CD4-positive, CD25-positive, alpha-beta regulatory T cell (primary cell): ENCODE results near the gene FBXL15. TPM values are rescaled to one million over a fixed set of nuclear protein-coding genes. Genes with fewer than 3 reads are reported as not detected.

ENCODE experiments used
- ATAC-seq, 2 donors: fragments of 150-1000 bp; cut with Tn5 transposase; one replicate each; pipeline ENCODE4 v1.10.0; 2021; ENCODE audit warnings: low read depth in 2 of 2, moderate number of reproducible peaks in 2 of 2, moderate library complexity in 1 of 2
- DNase-seq, 3 donors: peaks; one replicate each; pipeline versions ENCODE4 v3.0.0 to v3.0.0-alpha.2; 2012 to 2022; ENCODE audit warnings: mixed read lengths in 1 of 3
- H3K27ac ChIP-seq: one replicate; pipeline ENCODE4 v1.7.0; 2013; ENCODE audit warnings: mild to moderate bottlenecking, low read length; ENCODE audit not compliant: insufficient read depth, poor library complexity, severe bottlenecking
- H3K27me3 ChIP-seq: one replicate; pipeline ENCODE4 v1.7.0; 2013; ENCODE audit warnings: low read length; ENCODE audit not compliant: control insufficient read depth, insufficient read depth
- H3K36me3 ChIP-seq: one replicate; pipeline ENCODE4 v1.7.0; 2013; ENCODE audit warnings: mild to moderate bottlenecking, low read length, moderate library complexity; ENCODE audit not compliant: control insufficient read depth, insufficient read depth
- H3K4me1 ChIP-seq: 2 replicates; pipeline ENCODE4 v1.7.0; 2013; ENCODE audit warnings: mild to moderate bottlenecking, low read length; ENCODE audit not compliant: insufficient read depth, control insufficient read depth, poor library complexity, severe bottlenecking
- H3K4me3 ChIP-seq: one replicate; pipeline ENCODE4 v1.7.0; 2013; ENCODE audit warnings: low read depth, mild to moderate bottlenecking, low read length, moderate library complexity
- H3K9me3 ChIP-seq, 2 experiments: 1 replicate in 1 of 2; 2 replicates in 1 of 2; pipeline ENCODE4 v1.7.0; 2013; ENCODE audit warnings: low read length in 2 of 2, mild to moderate bottlenecking in 1 of 2, moderate library complexity in 1 of 2; ENCODE audit not compliant: control insufficient read depth in 2 of 2
- H3K27ac Mint-ChIP-seq, 3 donors: one replicate each; pipeline ENCODE4 v1.8.0; 2020 to 2022; ENCODE audit warnings: mild to moderate bottlenecking in 3 of 3, mixed read lengths in 3 of 3, moderate library complexity in 2 of 3
- H3K27me3 Mint-ChIP-seq: one replicate; pipeline ENCODE4 v1.8.0; 2022; ENCODE audit warnings: mild to moderate bottlenecking, mixed read lengths
- H3K36me3 Mint-ChIP-seq: one replicate; pipeline ENCODE4 v1.8.0; 2020; ENCODE audit warnings: mixed read lengths
- H3K4me1 Mint-ChIP-seq, 4 donors: one replicate each; pipeline ENCODE4 v1.8.0; 2020 to 2022; ENCODE audit warnings: mixed read lengths in 4 of 4, mild to moderate bottlenecking in 1 of 4
- H3K4me3 Mint-ChIP-seq, 4 donors: one replicate each; pipeline ENCODE4 v1.8.0; 2020 to 2022; ENCODE audit warnings: mild to moderate bottlenecking in 4 of 4, mixed read lengths in 4 of 4, moderate library complexity in 3 of 4
- H3K9me3 Mint-ChIP-seq, 7 donors: one replicate each; pipeline ENCODE4 v1.8.0; 2020 to 2022; ENCODE audit warnings: mixed read lengths in 7 of 7, mild to moderate bottlenecking in 3 of 7, moderate library complexity in 2 of 7
- polyA plus RNA-seq, 4 donors: library from polyadenylated mRNA; unstranded; fragments of 300-500 nt; fragmentation: Illumina TruSeq; gene quantifications; one replicate each; pipeline ENCODE4 v1.2.3, GENCODE V29; 2021
- total RNA-seq: library from RNA; stranded (reverse); gene quantifications from one replicate; pipeline ENCODE4 v1.2.3, GENCODE V29; 2022

The FBXL15 gene
- total and polyA plus RNA-seq, 5 donors from 2014 or later = 12.8 to 40.1 (median 29.7) TPM

DNA sequence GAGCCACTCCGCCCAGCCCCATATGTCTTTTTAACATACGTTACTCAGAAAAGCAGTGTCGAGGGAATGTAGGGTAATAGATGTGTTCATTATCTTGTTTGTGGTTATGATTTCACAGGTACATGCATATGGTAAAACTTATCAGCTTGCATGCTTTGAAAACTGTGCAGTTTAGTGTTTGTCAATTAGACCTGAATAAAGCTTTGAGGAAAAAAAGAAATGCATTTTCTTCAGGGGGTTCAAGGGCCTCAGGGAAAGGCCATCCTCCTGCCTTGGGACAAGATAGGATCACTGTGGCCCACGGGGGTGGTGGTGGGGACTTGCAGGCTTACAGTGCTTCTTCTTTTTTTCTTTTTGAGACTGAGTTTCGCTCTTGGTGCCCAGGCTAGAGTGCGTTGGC lies 46.7 kb downstream of the FBXL15 start:
- no peaks in the 10 kb centered on the region for H3K4me1 ChIP-seq
- no peak for ATAC-seq
- no peaks in the 10 kb centered on the region for H3K9me3 ChIP-seq
- Mint-ChIP-seq H3K27ac (no peak overlapping the region), H3K4me3 (no peak overlapping the region), H3K4me1 (peaks cover 4 to 10% (median 8%) of the 10 kb centered on the region in 4 donors), H3K27me3 (peaks cover 6% of the 10 kb centered on the region), H3K9me3 (no peaks in the 10 kb centered on the region), H3K36me3 (peaks cover 3% of the 10 kb centered on the region)
- H3K36me3 ChIP-seq = no peaks in the 10 kb centered on the region
- no peak overlapping the region for H3K4me3 ChIP-seq
- DNase-seq = no peak
- no peak overlapping the region for H3K27ac ChIP-seq
- no peaks in the 10 kb centered on the region for H3K27me3 ChIP-seq

GRCh38 chr10:102467971-102468438 lies 47.4 kb downstream of the FBXL15 start:
- H3K4me1 Mint-ChIP-seq = peaks cover under 1 to 5% (median 4%) of the 10 kb centered on the region in 4 donors

GRCh38 chr10:102468683-102469082 lies 48.0 kb downstream of the FBXL15 start:
- no peak for DNase-seq
- no peak overlapping the region for H3K27ac ChIP-seq

More at GRCh38 chr10:102467971-102468438, 47.4 kb downstream of the FBXL15 start:
- Mint-ChIP-seq H3K27me3 (peaks cover 6% of the 10 kb centered on the region), H3K36me3 (peaks cover 3% of the 10 kb centered on the region), H3K4me3 (no peak overlapping the region), H3K9me3 (no peaks in the 10 kb centered on the region), H3K27ac (no peak overlapping the region)
- DNase-seq (no peak), ATAC-seq (no peak)
- Histone ChIP-seq H3K4me3 (no peak overlapping the region), H3K27me3 (no peaks in the 10 kb centered on the region), H3K36me3 (no peaks in the 10 kb centered on the region), H3K4me1 (peaks cover 2% of the 10 kb centered on the region), H3K27ac (no peak overlapping the region), H3K9me3 (no peaks in the 10 kb centered on the region)

GRCh38 chr10:102470579-102471546 lies 50.2 kb downstream of the FBXL15 start:
- peaks cover 9% of the 10 kb centered on the region for H3K4me1 ChIP-seq
- peaks cover 3% of the 10 kb centered on the region for H3K36me3 Mint-ChIP-seq
- no peak overlapping the region for H3K4me3 ChIP-seq
- H3K27ac ChIP-seq = no peak overlapping the region
- H3K9me3 ChIP-seq = no peaks in the 10 kb centered on the region
- DNase-seq = no peak
- H3K27me3 ChIP-seq = no peaks in the 10 kb centered on the region
- no peaks in the 10 kb centered on the region for H3K9me3 Mint-ChIP-seq
- H3K36me3 ChIP-seq = no peaks in the 10 kb centered on the region
- H3K27ac Mint-ChIP-seq = no peak overlapping the region
- H3K4me1 Mint-ChIP-seq = peaks cover 0 to 17% (median 6%) of the 10 kb centered on the region in 4 donors
- ATAC-seq = no peak
- no peak overlapping the region for H3K4me3 Mint-ChIP-seq
- H3K27me3 Mint-ChIP-seq = no peaks in the 10 kb centered on the region

More at GRCh38 chr10:102468683-102469082, 48.0 kb downstream of the FBXL15 start:
- H3K4me3 Mint-ChIP-seq = no peak overlapping the region
- no peaks in the 10 kb centered on the region for H3K9me3 Mint-ChIP-seq
- H3K27me3 Mint-ChIP-seq = peaks cover 2% of the 10 kb centered on the region
- Histone ChIP-seq H3K4me1 (peaks cover 9% of the 10 kb centered on the region), H3K27me3 (no peaks in the 10 kb centered on the region), H3K36me3 (no peaks in the 10 kb centered on the region), H3K9me3 (no peaks in the 10 kb centered on the region), H3K4me3 (no peak overlapping the region)
- no peak for ATAC-seq
- no peak overlapping the region for H3K27ac Mint-ChIP-seq
- peaks cover 3% of the 10 kb centered on the region for H3K36me3 Mint-ChIP-seq
- H3K4me1 Mint-ChIP-seq = peaks cover 2 to 8% (median 6%) of the 10 kb centered on the region in 4 donors

Other genes starting within 250 kb of the FBXL15 start
- gene ELOVL3, start 194.5 kb upstream of the FBXL15 start, total RNA-seq = not detected
- gene ELOVL3, start 194.5 kb upstream of the FBXL15 start, polyA plus RNA-seq = under 1 TPM in 1 of 4 donors, not detected in 3; 0.16 TPM
- not detected for gene PITX3, start 179.3 kb upstream of the FBXL15 start, total RNA-seq
- not detected for gene PITX3, start 179.3 kb upstream of the FBXL15 start, polyA plus RNA-seq
- gene GBF1, start 175.3 kb upstream of the FBXL15 start, total RNA-seq = 45.6 TPM
- 10 to 100 TPM in 1 of 4 donors, 1 to 10 TPM in 3; 8.8 to 10.1 (median 9.9) TPM for gene GBF1, start 175.3 kb upstream of the FBXL15 start, polyA plus RNA-seq
- gene NFKB2, start 25.1 kb upstream of the FBXL15 start, total RNA-seq = 385 TPM
- gene NFKB2, start 25.1 kb upstream of the FBXL15 start, polyA plus RNA-seq = 1 to 10 TPM; 6.3 to 8.2 (median 6.7) TPM
- 2.9 TPM for gene PSD, start 2.1 kb upstream of the FBXL15 start, total RNA-seq
- gene PSD, start 2.1 kb upstream of the FBXL15 start, polyA plus RNA-seq = 1 to 10 TPM; 1.4 to 2.6 (median 1.9) TPM
- 29.4 TPM for gene CUEDC2, start 11.7 kb downstream of the FBXL15 start, total RNA-seq
- gene CUEDC2, start 11.7 kb downstream of the FBXL15 start, polyA plus RNA-seq = 10 to 100 TPM; 50.8 to 60.6 (median 52.0) TPM
- 0.35 TPM for gene C10orf95, start 30.7 kb downstream of the FBXL15 start, total RNA-seq
- 1 to 10 TPM in 1 of 4 donors, under 1 TPM in 3; 0.40 to 1.1 (median 0.55) TPM for gene C10orf95, start 30.7 kb downstream of the FBXL15 start, polyA plus RNA-seq
- gene ACTR1A, start 81.9 kb downstream of the FBXL15 start, total RNA-seq = 63.0 TPM
- 10 to 100 TPM; 67.9 to 77.9 (median 75.6) TPM for gene ACTR1A, start 81.9 kb downstream of the FBXL15 start, polyA plus RNA-seq
- gene SUFU, start 83.1 kb downstream of the FBXL15 start, total RNA-seq = 17.8 TPM
- gene SUFU, start 83.1 kb downstream of the FBXL15 start, polyA plus RNA-seq = 1 to 10 TPM; 2.4 to 6.3 (median 4.6) TPM
- 73.4 TPM for gene TRIM8, start 223.6 kb downstream of the FBXL15 start, total RNA-seq
- gene TRIM8, start 223.6 kb downstream of the FBXL15 start, polyA plus RNA-seq = 10 to 100 TPM; 30.2 to 38.3 (median 36.4) TPM